Cerebellar cortex (tissue), 1 donor: ENCODE measurements around the gene SUSD6.

Experiments used
- DNase-seq: peaks from one replicate; pipeline ENCODE4 v3.0.0-alpha.2; 2015; ENCODE audit warnings: low spot score

Gene SUSD6, protein sequence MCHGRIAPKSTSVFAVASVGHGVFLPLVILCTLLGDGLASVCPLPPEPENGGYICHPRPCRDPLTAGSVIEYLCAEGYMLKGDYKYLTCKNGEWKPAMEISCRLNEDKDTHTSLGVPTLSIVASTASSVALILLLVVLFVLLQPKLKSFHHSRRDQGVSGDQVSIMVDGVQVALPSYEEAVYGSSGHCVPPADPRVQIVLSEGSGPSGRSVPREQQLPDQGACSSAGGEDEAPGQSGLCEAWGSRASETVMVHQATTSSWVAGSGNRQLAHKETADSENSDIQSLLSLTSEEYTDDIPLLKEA

DNA sequence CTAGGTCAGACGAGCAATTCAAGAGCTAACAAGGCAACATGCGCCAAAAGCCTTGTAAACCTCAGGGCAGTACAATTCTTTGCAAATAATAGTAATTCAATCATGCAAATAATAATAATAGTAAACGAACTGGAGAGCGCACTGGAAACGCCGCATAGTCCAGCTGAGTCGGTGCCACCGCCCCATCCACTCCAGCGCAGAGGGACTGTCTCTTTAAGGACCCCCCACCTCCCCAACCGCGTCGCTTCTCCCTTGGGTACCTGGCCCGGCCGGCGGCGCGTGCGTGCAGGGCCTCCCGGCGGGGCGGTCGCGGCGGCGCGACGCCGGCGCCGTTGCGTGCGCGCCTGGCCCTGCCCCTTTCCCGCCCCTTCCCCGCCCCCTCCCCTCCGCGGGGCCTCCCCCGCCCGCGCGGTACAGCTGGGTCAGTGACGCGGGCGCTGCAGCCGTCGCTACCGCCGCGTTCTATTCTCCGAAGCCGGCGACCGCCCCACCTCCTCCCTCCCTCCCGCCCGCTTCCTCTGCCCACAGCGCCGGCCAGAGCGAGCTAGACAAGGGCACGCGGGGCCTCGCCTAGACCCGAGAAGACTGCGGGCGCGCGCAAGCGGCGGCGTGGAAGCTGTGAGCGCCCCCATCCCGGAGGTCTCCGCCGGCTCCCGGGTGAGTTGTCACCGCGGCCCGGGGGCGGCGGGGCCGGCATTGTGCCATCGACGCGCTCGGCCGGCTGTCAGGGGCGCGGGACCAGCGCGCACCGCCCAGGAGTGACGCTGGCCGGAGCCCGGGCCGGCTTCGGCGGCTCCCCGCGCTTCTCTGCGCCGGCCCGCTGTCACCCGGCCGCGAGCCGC lies at the start of gene SUSD6:
TSS of gene SUSD6 (plus strand) at position 425 of the 842 bp plus-strand sequence. CDS start 46,997 bp downstream, outside the sequence.
- peak; percentile 86 for DNase-seq

DNA sequence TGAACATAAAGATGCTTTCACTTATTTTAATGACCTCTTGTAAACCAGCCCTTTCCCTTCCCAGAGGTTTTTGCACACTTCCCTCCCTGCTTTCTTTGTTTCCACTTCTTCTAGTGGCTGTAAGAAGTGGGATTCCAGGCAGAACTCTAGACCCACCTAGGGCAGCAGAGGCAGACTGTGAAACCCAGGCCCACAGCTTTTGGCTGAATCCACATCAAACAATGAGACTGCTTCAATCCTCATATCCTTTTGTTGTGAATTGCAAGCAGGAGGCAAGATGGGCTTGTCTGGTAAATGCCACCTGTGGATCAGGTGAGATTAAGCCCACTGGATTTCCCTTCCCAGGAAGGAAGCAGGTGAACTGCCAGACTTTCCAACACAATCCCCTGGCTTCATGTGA lies 49.5 kb upstream of the SUSD6 start:
- no peak for DNase-seq

DNA sequence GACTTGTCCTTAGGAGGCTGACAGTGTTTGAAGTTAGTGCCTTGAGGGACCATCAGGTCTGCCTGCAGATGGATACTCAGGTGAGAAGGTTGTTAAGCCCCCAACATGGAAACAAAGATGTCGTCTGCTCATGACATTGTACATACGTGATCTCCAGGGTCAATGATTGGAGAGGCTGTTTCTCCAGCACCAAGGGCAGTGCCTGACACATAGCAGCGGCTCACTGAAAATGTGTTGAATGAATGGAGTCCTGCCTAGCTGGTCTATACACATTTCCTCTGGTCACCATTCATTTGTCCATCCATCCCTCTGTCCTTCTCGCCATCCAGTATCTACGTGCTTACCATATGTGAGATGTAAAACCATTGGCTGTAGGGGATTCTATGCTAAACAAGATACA lies 43.8 kb upstream of the SUSD6 start:
- DNase-seq, result no peak

DNA sequence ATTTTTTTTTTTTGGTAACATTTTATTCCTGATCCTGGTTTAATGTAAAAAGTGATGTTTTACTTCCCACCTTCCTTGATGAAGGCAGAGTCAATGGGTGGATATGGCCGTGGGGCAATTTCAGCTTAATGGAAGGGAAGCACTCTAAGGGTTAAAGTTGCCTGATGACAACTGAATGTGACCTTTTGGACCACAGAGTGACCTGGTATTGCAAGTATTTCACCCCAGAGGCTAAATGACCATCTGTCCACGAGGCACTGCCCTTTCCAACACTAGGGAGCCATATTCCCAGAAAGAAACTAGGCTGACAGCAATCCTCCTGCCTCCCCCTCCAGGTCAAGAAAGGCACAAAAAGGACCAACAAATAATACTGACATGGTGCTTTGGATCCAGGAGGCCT lies 41.5 kb upstream of the SUSD6 start:
- no peak for DNase-seq

DNA sequence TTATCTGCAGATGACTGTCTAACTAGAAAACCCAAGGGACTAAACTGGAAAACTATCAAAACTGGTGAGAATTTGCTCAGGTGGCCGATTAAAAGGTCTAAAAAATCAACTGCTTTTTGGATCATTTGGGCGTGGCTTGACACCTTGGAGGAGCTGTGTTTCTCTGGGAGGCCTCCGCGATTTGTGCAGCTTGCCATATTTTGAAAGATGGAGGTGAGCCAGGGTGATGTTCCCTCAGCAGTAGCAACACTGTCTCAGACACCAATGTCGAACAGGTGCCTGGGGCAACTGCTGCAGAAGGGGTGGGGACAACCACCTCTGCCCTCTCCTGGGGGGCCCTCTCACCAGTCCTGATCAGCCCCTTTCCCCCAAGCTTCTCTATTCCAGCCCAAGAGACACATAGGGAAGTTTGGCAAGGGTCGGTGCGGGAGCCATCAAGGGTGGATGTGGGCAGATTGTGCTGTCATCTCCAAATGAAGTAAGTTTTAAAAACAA lies 40.5 kb upstream of the SUSD6 start:
- DNase-seq, result peak; percentile 63

DNA sequence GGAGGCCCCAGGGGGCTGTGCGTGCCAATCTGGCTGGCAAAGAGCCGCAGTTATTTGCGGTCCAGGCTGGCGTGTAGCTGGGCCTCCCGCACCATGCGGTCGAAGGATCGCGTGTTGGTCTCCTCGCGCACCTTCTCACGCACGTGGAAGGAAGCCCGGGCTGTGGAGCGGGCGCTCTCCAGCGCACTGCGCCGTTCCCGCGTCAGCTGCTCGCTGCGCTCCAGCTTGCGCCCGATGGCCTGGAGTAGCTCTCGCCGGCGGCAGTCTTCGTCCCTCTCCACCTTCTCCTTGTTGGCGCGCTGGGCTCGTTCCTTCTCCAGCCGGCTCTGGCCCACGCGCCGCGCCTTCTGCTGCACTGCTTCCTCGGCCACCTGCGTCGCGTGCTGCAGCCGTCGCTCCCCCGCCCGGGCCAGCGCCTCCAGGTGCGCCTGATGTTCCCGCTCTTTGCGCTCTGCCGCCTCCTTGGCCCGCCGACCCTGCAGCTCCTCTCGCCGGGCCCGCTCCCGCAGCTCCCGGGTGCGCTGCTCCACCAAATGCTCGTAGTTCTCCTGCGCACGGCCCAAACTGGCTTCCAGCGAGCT lies 39.9 kb upstream of the SUSD6 start:
- no peak for DNase-seq

DNA sequence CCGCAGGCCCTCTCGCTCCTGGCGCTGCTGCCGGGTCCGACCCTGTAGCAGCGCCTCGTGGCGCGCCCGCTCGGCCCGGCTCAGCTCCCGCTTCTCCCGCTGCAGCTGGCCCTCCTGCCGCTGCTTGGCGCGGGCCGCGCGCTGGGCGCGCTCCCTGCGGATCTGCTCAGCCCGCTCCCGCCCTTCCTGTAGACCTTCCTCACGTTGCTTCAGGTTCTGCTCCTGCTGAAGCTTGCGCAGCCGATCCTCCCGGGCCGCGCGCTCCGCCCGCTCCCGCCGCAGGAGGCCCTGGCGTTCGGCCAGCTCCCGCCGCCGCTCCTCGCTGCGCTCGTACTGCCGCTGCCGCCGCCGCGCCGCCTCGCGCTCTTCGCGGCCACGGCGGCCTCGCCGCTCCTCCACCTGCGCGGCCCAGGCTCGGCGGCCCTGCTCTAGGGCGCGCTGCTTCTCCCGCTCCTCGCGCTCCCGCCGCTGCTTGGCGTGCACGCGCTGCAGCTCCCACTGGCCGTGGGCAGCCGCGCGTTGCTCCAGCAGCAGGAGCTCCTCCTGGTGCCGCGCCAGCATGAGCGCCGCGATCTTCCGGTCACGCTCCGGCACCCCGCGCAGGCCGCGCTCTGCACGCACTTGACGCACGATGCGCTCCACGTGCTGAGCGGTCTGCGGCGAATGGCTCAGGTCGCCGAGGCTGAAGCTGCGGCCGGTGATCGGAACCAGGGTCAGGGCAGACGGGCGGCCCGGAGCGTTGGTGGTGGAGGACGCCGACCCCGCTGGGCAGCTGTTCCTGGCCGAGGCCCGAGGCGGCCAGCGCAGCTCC lies 39.2 kb upstream of the SUSD6 start:
- no peak for DNase-seq

DNA sequence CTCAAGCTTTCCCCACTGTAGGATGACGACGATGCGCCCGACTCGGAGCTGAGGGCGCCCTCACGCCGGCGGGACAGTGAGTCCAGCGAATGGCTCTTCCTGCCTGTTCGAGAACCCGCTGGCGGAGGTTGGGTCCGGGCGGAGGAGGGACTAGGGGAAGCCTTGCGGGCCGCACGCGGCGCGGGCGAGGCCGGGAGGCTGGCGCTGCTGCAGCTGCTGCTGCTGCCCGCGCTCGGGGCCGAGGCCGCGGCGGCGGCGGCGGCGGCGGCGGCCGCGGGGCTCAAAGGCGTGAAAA lies 38.6 kb upstream of the SUSD6 start:
- DNase-seq, result no peak

DNA sequence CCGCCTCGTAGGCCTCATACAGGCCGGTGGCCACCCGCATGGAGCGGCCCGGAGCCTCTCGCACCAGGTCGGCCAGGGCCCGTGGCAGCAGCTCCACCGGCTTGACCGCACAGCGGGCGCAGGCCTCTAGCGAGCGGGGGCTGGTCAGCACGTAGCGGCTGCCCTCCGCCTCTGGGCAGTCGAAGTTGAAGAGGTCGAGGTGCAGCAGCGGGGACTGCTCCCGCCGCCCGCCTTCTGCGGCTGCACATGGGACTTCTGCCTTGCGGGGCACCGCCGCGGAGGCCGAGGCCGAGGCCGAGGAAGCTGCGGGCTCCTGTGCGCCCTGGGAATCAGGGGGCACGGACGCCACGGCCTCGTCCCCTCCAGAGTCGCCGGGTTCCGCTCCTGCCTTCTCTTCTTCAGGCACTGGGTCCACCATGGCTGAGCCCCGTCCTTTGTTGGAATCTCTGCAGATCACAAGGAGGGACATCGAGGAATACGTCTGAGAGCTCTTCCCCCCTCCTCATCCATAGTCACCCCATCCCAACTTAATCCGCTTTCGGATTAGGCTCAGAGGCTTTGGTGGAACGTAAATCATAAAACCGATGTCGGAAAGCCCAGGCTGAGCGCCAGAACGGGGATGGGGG lies 38.1 kb upstream of the SUSD6 start:
- no peak for DNase-seq

DNA sequence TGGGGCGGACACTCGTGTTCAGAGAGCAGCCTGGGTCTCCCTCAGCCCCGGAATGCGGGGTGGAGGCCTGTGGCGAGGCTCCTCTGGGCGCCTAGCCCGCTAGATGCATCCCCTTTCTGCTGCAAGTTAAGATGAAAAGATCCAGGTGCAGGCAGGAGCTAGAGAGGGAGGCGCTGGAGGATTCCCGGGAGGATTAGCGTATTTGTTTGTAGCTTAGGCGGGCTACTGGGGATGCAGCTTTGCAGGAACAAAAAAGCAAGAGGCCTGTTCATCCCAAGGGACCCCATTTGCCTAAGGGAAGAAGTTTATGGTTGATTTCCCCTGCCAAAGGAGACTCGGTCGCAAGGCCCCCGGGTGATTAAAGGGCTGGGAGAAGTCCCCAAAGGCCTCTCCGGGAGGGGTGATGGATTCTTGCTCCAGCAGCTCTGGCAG lies 37.5 kb upstream of the SUSD6 start:
- DNase-seq, result peak; percentile 45

DNA sequence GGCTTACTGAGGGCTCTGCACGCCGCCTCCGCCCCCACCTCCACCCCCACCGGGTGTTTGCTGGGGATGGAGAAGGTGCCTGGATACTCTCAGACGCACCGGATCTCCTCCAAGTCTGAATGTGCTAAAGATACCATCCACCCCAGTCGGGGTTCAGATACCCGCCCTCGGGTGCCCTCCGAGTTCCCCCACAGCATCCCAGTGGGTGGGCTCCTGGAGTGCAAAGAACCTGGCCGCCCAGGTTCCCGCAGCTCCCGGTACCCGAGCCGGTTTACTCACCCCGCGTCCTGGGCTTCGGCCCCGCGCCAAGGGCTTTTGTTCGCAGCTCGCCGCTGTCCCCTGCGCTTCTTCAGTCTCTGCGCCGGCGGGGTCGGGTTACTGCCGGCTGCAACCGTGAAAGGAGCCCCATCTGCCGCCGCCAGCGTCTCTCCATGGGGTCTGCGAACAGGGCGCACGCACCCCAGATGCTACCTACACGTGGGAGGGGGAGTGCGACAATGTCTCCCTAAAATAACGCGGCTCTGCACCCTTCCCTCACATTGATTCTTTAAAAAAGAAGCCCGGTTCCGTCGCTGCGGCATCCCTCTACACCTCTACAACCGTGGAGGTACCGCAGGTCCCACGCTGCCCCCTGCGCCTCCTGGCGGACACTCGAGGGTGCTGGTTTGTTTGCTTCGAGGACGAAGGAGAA lies 37.0 kb upstream of the SUSD6 start, which contains the start of gene CCDC177:
TSS of gene CCDC177 (minus strand) at position 609 of the 691 bp plus-strand sequence. CDS start 1,249 bp downstream, outside the sequence.
- peak; percentile 81 for DNase-seq

DNA sequence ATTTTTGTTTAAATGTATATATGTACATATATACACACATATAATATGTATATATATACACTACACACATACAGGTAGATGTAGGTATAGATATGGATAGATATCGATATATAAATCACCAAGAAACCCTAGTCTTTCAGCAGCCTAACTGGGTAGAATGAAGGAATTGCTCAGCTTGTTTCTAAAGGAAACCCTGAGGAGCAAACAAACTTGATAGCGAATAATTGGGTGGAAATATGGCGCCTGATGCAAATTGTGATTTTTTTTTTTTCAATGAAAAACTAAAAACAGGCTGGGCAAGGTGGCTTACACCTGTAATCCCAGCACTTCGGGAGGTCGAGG lies 36.5 kb upstream of the SUSD6 start:
- no peak for DNase-seq

DNA sequence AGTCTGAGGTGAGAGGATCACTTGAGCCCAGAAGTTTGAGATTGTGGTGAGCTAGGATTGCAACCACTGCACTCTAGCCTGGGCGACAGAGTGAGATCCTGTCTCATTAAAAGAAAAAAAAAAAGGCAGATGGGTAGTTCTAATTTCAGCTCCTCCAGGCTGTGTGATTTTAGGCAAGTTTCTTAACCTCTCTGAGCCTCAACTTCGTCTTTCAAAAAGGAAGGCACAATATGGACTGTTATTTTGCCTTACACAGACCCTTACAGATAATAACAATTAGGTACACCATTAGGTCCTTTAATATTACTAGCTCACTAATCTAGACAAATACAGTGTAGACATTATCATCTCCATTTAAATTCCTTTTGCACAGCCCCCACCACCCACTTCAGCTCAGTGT lies 31.9 kb upstream of the SUSD6 start:
- DNase-seq, result no peak

DNA sequence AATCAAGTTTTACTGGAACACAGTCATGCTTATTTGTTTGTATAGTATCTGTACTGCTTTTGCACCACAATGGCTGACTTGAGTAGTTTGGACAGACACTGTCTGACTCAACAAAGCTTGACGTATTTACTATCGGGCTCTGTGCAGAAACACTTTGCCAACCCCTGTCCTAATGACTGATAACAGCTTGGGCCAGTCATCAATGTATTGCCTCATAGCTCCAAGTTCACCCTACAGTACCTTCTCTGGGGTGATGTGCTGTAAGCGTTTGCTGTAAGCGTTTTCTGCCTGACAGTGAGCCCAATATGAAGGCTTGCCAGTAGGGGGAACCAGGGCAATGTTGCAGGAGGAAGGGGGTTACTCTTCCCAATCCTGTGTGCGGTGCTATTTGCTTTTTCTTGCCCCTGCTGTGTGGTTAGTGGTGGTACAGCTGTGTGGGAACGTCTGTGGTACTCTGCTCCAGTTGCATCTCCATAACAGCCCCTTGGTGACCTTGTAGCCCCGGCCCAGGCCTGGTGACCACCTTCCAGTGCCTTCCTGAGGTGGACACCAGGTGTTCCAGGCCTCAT lies 31.3 kb upstream of the SUSD6 start:
- peak; percentile 51 for DNase-seq

DNA sequence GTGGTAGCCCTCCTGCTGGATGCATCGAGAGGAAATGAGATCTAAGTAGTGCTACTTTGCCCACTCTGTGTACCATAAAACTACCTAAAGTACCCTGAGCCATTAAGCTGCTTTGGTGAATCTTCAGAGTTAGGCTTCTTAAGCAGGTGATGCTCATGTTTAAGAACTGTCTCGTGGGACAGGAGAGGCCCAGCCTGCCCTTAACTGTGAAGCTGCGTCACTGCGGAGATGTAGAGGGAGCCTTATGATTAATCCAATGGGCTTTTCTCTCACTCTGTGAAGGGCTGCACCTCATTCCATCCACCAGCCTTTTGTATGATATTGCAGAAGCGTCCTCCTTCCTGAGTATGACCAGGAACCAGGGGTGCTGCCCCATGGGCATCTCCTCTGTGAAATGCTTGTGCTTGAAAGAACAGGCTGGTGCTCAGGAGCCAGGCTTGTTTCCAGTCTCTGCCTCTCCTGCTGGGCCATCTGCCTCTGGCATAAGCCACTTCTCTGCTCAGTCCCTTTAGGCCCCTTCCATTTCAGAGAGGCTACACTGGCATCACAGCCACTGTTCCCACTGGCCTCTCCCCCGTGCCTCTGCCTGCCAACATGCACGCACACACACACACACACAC lies 30.0 kb upstream of the SUSD6 start:
- peak; percentile 88 for DNase-seq

DNA sequence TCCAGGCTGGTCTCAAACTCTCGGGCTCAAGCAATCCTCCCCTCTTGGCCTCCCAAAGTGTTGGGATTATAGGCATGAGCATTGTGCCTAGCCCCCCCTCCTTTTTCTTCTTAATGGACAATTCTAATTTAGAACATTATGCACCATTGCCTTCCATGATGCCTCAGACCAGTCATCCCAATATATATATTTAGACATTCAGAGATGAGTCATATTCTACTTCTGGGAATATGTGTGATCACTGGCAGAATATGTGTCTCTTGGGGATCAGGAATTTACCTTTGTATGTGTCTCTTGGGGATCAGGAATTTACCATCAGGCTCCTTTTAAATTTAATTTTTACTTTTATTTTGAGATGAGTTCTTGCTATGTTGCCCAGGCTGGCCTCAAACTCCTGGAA lies 29.2 kb upstream of the SUSD6 start:
- no peak for DNase-seq

DNA sequence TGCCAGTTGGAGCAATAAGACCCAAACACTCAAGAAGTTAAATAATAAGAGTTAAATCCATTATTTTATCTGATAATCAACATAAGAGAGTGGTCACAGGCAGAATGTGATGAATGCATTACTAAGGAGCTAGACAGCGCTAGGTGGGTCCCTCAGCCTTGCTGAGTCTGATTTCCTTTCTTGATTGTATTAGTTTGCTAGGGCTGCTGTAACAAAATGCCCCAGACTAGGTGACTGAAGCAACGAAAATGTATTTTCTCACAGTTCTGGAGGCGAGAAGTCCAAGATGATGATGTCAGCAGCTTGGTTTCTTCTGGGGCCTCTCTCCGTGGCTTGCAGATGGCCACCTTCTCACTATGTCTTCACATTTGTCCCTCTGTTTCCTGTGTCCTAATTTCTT lies 28.6 kb upstream of the SUSD6 start:
- no peak for DNase-seq

DNA sequence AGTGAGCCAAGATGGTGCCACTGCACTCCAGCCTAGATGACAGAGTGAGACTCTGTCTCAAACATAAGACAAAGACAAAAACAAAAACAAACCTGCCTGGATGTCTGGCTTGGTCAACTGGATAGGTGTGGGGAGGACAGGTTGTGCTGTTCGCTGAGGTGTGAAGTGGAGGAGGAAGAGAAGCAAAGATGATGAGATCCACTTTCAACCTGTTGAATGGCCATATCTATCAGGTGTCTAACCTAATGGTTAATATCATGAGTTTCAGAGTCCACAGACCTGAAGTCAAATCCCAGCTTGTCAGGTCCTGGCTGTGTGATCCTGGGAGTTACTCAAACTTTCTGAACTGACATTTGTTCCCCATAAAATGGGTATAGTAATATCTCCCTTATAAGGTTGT lies 27.0 kb upstream of the SUSD6 start:
- DNase-seq, result no peak

DNA sequence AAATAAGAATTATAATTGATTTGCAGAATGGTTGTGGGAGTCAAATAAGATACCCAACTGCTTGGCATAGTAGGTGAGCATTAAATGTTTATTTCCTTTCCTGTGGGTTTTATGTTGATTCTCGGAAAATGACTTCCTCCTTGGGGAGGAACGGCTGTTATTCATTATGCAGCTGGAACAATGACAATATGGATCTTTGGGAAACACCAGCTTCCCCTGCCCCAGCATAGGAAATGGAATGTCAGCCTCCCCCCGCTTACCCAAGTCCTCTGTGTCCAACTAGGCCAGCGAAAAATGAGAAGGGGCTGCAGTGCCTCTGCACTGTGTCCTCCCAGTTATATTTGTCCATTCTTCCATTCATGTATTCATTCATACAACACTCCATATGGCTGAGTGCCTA lies 25.0 kb upstream of the SUSD6 start:
- DNase-seq, result no peak

DNA sequence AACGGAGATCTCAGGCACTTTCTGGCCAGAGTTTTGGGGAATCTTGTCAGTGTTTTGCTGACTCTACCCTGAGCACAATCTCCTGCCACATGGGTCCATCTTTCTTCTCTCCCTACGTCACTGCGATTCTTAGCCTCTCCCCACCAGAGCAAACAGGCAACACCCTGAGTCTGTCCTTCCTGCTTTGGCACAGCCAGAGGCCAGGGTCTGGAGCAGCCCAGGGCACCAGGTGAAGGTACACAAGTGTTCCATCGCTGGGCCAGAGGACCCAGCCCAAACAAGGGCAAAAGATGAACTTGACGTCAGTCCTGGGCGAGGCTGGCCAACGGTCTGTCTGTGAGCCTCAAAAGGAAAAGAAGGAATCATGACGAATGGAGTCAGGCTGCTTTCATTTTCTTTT lies 24.0 kb upstream of the SUSD6 start:
- DNase-seq, result no peak
